Measurements from ENCODE around the gene AKNA.
"Not testable (repeated sequence)": the region's sequence is repeated elsewhere in the genome, so short reads cannot be mapped to it uniquely, and the experiment has no call there.

AKNA gene

DNA sequence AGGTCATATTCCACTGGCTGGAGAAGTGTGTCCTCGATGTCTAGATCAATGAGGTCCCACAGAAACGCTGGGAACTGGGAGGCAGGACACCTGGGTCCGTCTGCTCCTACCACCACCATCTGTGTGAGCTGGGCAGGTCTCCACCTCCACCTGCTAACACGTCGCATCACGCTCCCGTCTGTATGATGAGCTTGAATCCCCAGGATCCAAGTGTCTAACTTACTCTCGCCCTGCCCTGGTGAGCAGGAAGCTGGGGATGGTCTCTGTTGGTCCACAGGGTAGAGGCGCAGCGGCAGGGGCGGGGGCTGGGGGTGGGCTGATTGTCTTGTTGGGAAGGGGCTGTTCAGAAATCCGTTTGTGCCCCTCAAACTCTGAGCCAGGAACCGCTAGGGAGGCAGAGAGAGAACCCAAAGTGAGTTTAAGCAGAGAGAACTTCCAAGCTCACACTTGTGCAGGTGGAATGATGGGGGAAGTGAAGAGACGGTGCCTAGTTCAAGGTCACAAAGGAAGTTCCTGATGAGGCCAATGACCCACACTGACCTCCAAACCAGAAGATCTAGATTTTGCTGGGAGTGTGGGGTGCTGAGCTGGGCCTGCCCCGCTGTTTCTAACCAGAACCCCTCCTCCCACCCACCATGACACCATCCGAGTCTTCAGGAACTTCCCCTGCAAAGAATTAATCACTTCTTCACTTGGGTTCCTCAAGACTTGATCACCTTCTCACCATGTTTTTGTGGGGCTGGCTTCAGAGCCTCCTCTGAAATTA lies 37.0 kb downstream of the AKNA start:
- no peak for DNase-seq

- no peak for DNase-seq
Measured at GRCh38 chr9:114349713-114350480, 37.9 kb downstream of the AKNA start.

GRCh38 chr9:114348906-114349482 lies 38.8 kb downstream of the AKNA start:
- no peak for DNase-seq

- no peak for DNase-seq
Measured at GRCh38 chr9:114348261-114348905, 39.4 kb downstream of the AKNA start.

DNA sequence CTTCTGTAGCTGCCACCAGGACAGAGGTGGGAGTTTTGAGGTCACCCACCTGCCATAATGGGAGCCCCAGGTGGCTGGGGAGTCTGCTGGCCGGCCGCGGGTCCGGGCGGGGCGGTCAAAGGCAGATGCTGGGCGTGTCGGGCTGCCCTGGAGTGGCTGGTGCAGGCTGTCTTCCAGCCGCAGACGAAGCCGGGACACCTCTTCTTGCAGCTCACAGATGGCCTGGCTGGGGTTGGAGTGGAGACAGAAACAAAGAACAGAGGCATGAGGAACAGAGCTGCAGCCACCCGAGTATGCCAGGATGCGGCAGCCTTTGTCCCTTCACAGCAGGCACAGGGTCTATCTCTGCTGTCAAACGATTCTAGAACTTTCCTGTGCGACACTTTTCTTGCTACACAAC lies 40.1 kb downstream of the AKNA start:
- no peak for DNase-seq

DNA sequence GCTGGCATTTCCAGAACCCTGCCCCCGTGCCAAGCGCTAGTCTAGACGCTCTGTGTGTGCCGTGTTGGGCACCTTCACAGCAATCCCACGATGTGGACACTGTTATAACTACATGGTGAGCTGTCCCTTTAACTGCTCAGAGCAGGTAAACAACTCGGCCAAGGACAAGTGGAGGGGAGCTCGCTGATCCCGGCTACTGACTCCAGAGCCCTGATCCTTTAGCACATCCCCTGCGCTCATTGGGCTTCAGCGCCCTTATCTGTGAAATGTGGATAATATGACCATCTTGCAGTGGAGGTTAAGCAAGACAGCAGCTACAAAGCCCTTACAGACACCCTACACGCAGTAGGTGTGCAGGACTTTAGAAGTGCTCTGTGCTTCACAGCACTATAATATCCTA lies 41.6 kb downstream of the AKNA start:
- DNase-seq, result no peak

DNA sequence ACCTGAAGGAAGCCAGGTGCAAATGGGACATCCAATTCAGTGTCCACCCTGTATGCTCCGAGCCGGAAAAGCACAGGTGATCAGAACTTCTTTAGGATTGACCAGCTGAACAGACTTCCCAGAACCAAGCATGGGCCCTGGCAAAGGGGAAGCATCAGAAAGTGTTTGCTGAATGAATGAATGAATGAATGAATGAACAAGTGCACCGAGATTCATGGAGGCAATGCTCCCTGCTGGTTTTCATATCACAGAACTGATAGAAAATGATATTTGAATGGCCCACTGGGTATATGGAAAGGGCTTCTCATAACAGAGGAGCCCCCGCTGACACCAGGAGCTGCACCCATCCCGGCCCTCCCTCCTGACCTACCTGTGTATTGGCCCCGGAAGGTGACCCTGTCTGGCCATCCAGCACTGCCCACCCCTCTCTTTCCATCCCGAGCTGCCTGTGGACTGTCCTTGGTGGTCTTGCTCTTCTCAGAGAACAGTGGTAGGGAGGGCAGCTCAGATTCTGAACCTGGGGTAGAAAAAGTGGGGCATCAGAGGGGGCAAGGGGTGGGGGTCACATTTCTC lies 42.2 kb downstream of the AKNA start:
- no peak for DNase-seq

DNA sequence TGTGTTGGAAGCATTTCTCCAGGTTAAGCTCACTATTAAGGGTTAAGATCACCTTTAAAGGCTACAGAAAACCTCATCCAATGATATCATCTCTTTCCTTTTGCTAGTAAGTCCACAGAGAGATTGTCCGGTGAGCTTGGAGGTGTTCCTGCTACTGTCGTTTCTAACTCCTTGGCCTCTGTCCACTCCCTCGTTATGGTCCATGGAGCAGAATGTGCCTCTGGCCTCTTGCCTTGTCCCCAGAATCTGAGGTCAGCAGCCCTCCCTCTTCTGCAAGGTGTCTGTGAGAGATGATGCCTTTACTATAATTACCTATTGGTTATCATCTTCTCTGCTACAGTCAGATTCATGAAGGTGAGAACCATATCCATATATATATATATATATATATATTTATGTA lies 43.1 kb downstream of the AKNA start:
- DNase-seq, result no peak

DNA sequence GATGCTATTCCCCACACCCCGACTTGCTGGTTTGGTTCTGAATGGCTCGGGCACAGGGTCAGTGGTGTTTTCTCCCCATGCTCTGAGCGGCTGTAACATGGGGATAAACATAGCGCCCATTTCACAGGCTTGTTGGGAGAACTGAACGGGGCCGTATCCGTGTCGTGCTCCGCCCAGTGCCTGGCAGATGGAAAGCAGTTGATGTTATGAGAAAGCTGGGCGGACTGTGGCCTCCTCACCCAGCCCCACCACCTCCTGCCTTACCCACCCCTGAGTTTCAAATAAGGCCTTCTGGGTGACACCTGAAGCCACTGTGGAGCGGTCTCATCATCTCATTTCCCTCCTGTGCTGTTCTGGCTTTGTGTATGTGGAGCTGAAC lies 43.6 kb downstream of the AKNA start:
- no peak for DNase-seq

DNA sequence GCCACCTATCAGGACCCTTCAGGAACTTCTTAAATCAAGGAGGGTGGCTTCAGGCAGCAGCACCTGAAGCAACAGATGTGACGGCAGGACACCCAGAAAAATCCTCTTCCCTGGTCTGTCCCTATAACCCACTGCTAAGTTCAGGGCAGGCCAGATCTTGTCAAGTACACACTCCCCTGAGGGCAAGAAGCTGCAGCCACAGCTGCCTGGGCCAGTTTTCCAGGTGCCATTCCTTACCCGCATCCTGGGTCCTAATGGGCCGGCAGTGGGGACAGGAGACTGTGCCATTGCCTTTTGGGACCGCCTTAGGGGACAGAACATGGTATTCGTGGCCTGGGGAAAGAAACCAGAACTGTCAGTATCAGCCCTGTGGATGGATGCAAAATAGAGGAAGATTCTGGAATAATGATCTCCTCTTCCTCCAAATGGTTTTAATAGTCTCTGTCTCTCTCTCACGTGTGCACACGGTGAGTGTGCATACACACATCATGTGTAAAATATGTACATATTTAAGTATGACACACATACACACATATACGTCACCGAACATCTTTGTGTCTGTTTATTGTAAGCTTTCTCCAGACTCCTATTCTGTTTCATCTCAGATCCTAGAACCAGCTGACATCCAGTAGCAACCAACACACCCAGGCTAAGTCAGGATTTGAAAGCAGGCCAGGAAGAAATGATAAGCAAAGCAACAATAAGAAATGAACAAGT lies 44.2 kb downstream of the AKNA start:
- DNase-seq, result no peak

DNA sequence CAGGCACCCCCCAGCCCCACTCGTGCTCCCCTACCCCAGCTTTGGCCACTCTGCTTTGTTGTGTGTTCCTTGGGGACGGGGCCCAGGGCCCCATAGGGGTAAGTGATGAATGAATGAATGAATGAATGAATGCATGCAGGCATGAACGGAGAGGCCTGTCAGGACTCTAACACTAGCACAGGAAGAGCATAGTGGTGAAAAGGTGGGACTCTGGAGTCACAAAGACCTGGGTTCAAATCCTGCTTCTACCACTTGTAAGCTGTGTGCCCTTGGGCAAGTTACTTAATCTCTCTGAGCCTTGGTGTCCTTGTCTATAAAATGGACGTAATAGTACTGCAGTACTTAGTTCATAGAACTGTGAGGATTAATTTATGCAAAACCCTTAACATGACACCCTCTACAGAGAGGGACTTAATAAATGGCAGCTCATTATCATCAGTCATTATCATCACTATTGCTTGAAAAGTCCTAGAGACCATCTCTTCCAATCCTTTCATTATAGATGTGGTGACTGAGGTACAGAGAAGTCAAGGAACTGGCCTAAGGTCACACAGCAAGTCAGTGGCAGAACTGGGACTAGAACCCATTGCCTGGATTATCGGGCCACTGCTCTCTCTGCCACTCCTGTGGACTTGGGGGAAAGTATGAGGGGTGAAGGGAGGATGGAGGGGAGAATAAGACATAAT lies 44.9 kb downstream of the AKNA start:
- no peak for DNase-seq

DNA sequence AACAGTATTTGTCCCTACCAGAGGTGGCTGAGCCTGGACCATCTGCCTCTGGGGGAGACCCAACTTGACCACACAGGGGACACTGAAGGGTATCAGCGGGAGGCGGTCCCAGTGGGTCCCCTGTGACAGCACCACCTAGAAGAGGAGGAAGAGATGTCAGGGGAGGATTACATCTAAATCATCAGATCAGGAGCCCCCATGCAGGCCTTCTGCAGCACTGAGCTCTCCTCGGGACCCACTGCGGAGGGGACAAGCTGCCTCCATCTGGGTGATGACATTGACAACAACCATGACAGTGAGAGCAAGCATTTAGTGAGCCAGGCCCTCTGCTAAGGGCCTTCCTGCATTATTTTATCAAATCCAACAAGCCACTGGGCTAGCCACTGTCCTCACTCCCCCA lies 45.8 kb downstream of the AKNA start:
- DNase-seq, result no peak

- DNase-seq, result no peak
Measured at GRCh38 chr9:114341152-114341830, 46.5 kb downstream of the AKNA start.

- no peak for DNase-seq
Measured at GRCh38 chr9:114339130-114339908, 48.5 kb downstream of the AKNA start.

- DNase-seq, result no peak
Measured at GRCh38 chr9:114338187-114338586, 49.6 kb downstream of the AKNA start.

- no peak for DNase-seq
Measured at GRCh38 chr9:114336699-114337395, 50.9 kb downstream of the AKNA start.

- no peak for DNase-seq
Measured at GRCh38 chr9:114336157-114336556, 51.6 kb downstream of the AKNA start.

- no peak for DNase-seq
Measured at GRCh38 chr9:114335745-114336144, 52.0 kb downstream of the AKNA start.

DNA sequence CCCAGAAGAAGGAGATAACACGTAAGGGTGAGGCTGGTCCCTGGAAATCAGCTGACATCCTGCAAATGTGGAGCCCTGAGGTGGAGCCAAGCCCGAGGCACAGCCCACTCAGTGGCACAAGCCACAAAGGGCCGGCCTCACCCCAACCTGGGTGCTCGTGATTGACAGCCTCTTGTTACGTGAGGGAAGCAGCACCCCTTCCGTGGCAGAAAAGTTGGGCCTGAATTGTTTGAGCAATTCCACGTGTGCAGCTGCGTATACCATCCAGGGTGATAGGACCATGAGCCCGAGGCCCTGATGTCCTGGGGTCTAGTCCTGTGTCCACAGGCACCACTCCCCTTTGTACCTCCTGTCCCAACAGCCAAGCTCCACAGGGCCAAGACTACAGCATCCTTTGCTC lies 53.3 kb downstream of the AKNA start:
- no peak for DNase-seq

GRCh38 chr9:114333718-114334117 lies 54.1 kb downstream of the AKNA start:
- DNase-seq, result not testable (repeated sequence)
